Esophagus muscularis mucosa (tissue), 3 donors: ENCODE data around the gene BIK.

Source experiments
- POLR2A ChIP-seq: fragments of 450-650 bp; IDR thresholded peaks from one replicate; pipeline ENCODE4 v1.6.1; 2017; ENCODE audit warnings: antibody characterized with exemption, moderate library complexity, mild to moderate bottlenecking, low read depth
- POLR2AphosphoS5 ChIP-seq, 2 donors: sonication (generic); formaldehyde crosslinking; IDR thresholded peaks; one replicate each; pipeline ENCODE4 v1.6.1; 2017; ENCODE audit warnings: antibody characterized with exemption in 2 of 2
- TF ChIP-seq, protein P1 (sequence below), 3 experiments: fragments of 200-600 bp in 2 of 3; fragments of 450-650 bp in 1 of 3; sonication (generic) in 2 of 3; IDR thresholded peaks; one replicate each; pipeline ENCODE4 v1.5.1; 2017 to 2019; ENCODE audit warnings: antibody characterized with exemption in 3 of 3, mild to moderate bottlenecking in 2 of 3, moderate library complexity in 1 of 3

- TF ChIP-seq POLR2A (no peak), POLR2AphosphoS5 (IDR thresholded peaks at IDR 0.05) (no peak)
- TF ChIP-seq, protein P1, sequence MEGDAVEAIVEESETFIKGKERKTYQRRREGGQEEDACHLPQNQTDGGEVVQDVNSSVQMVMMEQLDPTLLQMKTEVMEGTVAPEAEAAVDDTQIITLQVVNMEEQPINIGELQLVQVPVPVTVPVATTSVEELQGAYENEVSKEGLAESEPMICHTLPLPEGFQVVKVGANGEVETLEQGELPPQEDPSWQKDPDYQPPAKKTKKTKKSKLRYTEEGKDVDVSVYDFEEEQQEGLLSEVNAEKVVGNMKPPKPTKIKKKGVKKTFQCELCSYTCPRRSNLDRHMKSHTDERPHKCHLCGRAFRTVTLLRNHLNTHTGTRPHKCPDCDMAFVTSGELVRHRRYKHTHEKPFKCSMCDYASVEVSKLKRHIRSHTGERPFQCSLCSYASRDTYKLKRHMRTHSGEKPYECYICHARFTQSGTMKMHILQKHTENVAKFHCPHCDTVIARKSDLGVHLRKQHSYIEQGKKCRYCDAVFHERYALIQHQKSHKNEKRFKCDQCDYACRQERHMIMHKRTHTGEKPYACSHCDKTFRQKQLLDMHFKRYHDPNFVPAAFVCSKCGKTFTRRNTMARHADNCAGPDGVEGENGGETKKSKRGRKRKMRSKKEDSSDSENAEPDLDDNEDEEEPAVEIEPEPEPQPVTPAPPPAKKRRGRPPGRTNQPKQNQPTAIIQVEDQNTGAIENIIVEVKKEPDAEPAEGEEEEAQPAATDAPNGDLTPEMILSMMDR (IDR thresholded peaks at IDR 0.05) = peak; percentile 21 to 42 (median 25)
Measured at GRCh38 chr22:43090130-43090789, 20.3 kb upstream of the BIK start.
